Retinal pigment epithelial cell (primary cell): Measurements from ENCODE around the gene POLR2J2.
A peak's percentile ranks its signal among the peaks of the same experiment; 100 is the strongest.
"Not testable (repeated sequence)": the region's sequence is repeated elsewhere in the genome, so short reads cannot be mapped to it uniquely, and the experiment has no call there.

Source experiments
- DNase-seq: peaks from one replicate; pipeline ENCODE4 v3.0.0-alpha.2; 2010; ENCODE audit warnings: low read depth
- H3K4me3 ChIP-seq: 2 replicates; pipeline ENCODE4 v1.5.1; 2011; ENCODE audit warnings: mild to moderate bottlenecking, low read length, control low read depth, moderate library complexity

Gene POLR2J2

DNA sequence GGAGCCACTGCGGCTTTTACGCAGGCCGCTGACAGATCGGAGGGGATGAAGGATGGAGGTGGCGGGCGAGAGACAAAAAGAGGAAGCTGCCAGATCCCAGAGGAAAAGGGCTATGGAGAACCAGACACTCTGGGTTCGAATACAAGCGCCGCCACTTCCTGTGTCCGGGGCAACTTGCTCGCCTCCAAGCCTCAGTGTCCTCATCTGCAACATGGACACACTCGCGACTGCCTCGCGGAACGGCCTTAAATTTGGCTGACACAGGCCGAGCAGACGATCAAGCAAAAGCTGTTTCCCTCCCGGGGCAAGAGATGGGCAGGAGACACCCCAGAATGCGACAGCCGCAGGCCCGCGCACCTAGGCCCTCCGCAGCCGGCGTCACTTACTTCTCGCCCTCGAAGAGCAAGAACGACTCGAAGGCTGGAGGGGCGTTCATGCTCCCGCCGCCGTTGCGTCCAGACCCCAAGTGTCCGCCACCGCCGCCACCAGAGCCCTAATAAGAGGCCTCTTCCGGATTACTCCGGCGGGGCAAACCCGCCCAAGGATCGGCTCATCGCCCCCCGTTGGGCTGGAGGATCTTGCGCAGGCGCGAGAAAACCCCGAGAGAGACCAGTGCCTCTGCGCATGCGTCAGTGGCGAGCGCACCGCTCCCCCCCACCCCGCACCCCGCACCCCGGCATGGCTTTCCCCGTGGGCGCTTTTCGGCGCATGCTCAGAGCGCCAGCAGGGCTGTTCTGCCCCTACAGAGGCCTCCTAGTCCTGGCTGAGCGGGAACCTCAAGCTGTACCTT is at the start of gene POLR2J2:
TSS of gene POLR2J2 (minus strand) at position 498 of the 790 bp plus-strand sequence. CDS start at position 436, 62 bp downstream.
- DNase-seq, result peak; percentile 24
- H3K4me3 ChIP-seq, result peak within 1 kb of the TSS; percentile 53

DNA sequence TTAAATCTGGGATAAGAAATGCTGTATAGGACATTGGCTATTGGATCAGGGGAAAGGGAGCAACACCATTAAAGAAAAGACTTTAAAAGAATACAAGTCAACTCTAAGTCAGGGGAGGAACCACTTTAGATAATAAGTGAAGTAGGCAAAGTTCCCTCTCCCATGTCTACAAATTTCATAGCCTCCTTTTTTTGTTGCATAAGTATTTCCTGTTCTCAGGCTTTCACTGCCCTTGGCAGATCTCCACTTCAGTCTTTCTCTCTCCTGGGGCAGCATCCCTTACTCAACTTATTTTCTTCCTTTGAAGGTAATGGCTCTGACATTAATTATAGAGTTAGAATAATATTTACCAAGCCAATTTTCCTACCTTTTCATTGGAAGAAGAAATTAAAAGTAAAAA is 47.0 kb upstream of the POLR2J2 start:
- H3K4me3 ChIP-seq, DNase-seq: not testable (repeated sequence)

GRCh38 chr7:102715718-102716117 is 44.3 kb upstream of the POLR2J2 start:
- not testable (repeated sequence) for DNase-seq, H3K4me3 ChIP-seq

- not testable (repeated sequence) for H3K4me3 ChIP-seq, DNase-seq
Measured at GRCh38 chr7:102714774-102715522, 43.5 kb upstream of the POLR2J2 start.

GRCh38 chr7:102713691-102714080 is 42.2 kb upstream of the POLR2J2 start:
- H3K4me3 ChIP-seq, DNase-seq: not testable (repeated sequence)

GRCh38 chr7:102713011-102713690 is 41.7 kb upstream of the POLR2J2 start:
- H3K4me3 ChIP-seq, DNase-seq: not testable (repeated sequence)

DNA sequence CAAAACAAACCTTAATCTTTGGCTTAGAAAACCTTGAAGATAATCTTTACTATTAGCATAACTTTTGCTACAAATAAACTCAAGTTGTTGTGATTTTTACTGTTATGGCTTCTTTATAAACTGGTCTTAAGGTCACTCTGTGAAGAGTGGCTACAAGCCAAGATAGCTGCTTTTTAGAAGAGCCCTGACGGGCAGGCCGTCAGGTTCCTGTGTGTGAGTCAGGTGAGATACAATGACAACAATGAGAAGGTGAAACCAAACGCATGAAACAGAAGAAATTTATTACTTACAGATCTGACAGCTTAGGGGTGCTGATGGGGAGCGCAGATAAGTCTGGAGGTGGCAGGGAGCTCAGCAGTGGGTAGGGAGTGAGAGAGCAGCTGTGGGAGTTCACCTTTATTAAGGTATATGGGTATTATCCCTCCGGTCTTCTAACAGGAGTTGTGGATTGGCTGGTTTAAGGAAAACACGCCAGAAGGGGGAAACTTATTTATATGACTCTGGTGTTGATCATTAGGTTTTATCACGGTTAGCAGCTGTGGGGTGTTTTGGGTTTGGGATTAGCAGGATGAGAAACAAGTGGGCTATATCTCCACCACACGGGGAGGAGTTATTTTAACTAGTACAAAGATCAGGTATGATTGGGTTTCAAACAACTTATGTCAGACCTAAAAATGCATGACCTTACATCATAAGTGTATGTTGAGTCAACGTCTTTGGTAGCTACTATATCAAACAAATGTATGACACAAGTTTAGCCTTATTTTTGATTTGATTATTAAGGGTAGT is 27.7 kb upstream of the POLR2J2 start:
- not testable (repeated sequence) for DNase-seq

DNA sequence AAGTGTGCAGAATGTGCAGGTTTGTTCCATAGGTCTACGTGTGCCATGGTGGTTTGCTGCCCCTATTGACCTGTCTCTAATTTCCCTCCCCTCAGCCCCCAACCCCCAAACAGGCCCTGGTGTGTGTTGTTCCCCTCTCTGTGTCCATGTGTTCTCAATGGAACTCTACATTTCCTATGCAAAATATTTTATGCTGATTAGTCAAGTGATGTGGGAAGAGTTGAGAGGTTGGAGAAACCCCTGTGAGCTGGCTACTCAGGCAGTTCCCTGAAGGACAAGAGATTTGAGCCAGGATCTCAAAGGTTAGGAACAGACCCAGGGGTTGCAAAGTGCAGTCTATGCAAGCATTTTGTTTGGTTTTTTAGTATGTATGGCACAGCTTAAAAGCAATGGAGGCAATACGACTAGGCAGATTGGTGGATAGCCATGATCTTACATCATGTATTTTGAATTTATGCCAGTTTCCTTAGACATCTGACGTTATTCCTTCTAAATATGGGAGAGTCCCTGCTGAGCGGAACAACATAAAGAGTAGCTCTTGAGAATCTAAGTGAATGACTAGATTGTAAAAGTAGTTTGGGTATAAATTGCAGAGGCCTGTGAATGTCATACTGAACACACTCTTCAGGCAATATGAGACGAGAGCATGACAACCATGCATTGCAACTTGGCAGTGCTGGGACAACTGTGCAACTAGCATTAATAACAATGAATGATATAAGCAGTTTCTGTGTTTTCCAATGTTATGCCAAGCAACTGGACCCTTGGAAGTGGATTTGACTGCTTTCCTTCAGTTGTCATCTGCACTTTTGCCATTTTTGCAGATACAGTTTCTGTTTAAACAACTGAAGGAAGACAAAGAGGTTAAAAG is 26.4 kb upstream of the POLR2J2 start:
- not testable (repeated sequence) for DNase-seq

More for the DNA sequence above, 27.7 kb upstream of the POLR2J2 start:
- not testable (repeated sequence) for H3K4me3 ChIP-seq

DNA sequence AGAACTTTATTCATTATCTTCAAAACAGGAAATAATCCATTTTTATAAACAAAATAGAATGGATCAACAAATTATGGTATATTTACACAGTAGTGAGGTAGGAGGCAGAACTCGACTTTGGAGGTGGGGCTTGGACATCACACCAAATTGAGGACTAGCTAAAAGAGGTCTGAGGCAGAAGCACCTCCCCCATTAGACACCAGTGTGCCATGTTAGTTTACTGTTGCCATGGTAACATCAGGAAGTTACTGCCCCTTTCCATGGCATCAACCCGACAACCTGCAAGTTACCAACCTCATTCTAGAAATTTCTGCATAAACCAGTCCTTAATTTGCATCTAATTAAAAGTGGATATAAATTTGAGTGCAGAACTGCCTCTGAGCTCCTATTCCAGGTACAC is 24.5 kb upstream of the POLR2J2 start:
- H3K4me3 ChIP-seq, DNase-seq: not testable (repeated sequence)

More for the DNA sequence above, 26.4 kb upstream of the POLR2J2 start:
- H3K4me3 ChIP-seq, result not testable (repeated sequence)

DNA sequence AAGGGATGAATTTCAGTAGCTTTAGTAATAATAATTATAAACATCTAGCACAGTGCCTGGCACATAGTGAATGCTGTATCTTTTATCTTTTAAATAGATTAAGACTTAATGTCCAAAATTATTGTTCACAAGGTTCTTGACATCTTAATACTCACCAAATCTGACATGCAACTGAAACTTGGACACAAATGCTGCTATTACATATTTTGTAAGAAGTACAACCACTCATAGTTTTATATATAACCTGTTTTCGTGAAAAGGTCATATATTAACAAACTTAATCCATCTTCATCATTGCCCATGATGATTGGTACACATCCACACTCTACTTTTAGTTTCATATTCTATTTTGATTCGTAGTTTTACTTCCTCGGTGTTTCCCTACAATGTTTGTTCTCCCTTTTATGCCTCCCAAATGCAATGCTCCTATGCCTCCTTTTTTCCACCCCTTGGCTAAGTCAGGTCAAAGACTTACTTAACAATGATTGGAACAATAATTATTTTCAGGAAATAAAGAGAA is 23.6 kb upstream of the POLR2J2 start:
- not testable (repeated sequence) for H3K4me3 ChIP-seq, DNase-seq

GRCh38 chr7:102694008-102694407 is 22.5 kb upstream of the POLR2J2 start:
- not testable (repeated sequence) for DNase-seq, H3K4me3 ChIP-seq

- DNase-seq, H3K4me3 ChIP-seq: not testable (repeated sequence)
Measured at GRCh38 chr7:102690602-102691001, 19.1 kb upstream of the POLR2J2 start.

GRCh38 chr7:102689436-102690282 is 18.2 kb upstream of the POLR2J2 start:
- H3K4me3 ChIP-seq, DNase-seq: not testable (repeated sequence)

GRCh38 chr7:102688299-102689036 is 17.0 kb upstream of the POLR2J2 start:
- not testable (repeated sequence) for H3K4me3 ChIP-seq, DNase-seq

DNA sequence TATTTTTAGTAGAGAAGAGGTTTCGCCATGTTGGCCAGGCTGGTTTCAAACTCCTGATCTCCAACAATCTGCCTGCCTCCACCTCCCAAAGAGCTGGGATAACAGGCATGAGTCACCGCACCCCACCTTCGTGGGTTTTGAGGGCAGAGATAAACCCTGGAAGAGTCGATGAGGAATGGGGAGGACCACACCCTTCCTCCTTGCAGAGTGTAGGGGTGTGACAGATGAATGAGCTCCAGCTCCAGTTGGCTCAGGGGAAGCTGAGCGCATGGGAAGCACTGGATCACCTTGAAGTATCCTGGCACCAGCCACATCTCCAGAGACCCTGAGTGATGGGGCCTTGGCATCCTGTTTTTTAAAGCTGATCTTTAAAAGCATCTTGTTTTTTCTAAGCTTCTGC is 11.1 kb upstream of the POLR2J2 start:
- H3K4me3 ChIP-seq, DNase-seq: not testable (repeated sequence)

DNA sequence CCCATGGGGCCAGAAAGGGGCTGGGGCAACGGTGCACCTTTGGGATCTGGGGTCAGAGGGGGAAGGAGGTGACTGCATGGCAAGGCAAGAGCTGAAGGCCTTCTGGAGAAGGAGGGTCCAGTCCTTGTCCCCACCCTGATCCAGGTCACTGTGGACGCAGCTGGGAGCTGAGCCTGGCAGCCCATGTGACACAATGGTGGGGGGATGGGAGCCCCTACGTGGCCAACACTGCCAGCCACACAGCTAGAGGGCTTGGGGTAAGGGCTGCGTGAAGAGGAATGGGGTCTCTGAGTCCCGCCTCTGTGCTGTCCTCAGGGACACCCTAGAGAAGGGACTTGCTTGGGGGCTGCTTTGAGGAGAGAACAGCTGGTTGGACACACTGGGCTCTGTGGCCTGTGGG is 9.3 kb upstream of the POLR2J2 start:
- H3K4me3 ChIP-seq, DNase-seq: not testable (repeated sequence)

DNA sequence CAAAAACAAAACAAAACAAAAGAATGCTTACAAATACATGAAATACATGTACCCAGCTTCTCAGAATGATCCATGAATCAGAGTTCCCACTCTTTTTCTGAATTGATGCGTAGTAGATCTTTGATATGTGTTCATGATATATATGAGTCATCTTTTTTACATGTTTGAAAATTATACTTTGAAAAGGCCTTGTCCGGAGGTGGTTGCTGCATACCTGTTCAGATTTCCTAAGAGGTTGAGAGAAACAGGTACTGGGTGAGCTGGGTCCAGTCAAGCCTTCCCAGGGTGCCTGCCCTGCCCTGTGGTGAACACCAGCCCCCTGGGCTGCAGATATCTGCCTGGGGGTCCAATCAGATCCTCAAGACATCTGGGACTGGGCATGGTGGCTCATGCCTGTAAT is 4.1 kb upstream of the POLR2J2 start:
- not testable (repeated sequence) for H3K4me3 ChIP-seq, DNase-seq
